BLaER1 (cell line): Measurements from ENCODE around the gene ZNF217.
"Not testable (repeated sequence)": the region's sequence is repeated elsewhere in the genome, so short reads cannot be mapped to it uniquely, and the experiment has no call there.

Source experiments
- H3K27ac ChIP-seq: shearing (Covaris generic); formaldehyde crosslinking; 2 replicates; pipeline ENCODE4 v1.8.1; 2022
- H3K27me3 ChIP-seq: shearing (Covaris generic); formaldehyde crosslinking; 2 replicates; pipeline ENCODE4 v1.8.1; 2022
- H3K36me3 ChIP-seq: shearing (Covaris generic); formaldehyde crosslinking; 2 replicates; pipeline ENCODE4 v1.8.1; 2022
- H3K4me1 ChIP-seq: shearing (Covaris generic); formaldehyde crosslinking; 2 replicates; pipeline ENCODE4 v1.8.1; 2022
- H3K4me2 ChIP-seq: shearing (Covaris generic); formaldehyde crosslinking; 2 replicates; pipeline ENCODE4 v1.8.1; 2022
- H3K4me3 ChIP-seq: shearing (Covaris generic); formaldehyde crosslinking; 2 replicates; pipeline ENCODE4 v1.8.1; 2022
- H3K9ac ChIP-seq: shearing (Covaris generic); formaldehyde crosslinking; 2 replicates; pipeline ENCODE4 v1.8.1; 2022
- H3K9me3 ChIP-seq: shearing (Covaris generic); formaldehyde crosslinking; 2 replicates; pipeline ENCODE4 v1.8.1; 2022
- H4K20me1 ChIP-seq: shearing (Covaris generic); formaldehyde crosslinking; 2 replicates; pipeline ENCODE4 v1.8.1; 2022
- Cebpa-rat ChIP-seq: shearing (Covaris generic); IDR thresholded peaks from 2 replicates; pipeline ENCODE4 v1.8.1; 2022

The ZNF217 gene

GRCh38 chr20:53527196-53527595, 66.4 kb downstream of the ZNF217 start:
- Histone ChIP-seq H3K4me3 (no peak overlapping the region), H3K9ac (no peak overlapping the region), H3K27ac (no peak overlapping the region), H3K4me1 (no peaks in the 10 kb centered on the region), H3K27me3 (no peaks in the 10 kb centered on the region), H3K36me3 (no peaks in the 10 kb centered on the region), H3K4me2 (no peak overlapping the region), H4K20me1 (no peaks in the 10 kb centered on the region), H3K9me3 (no peaks in the 10 kb centered on the region)
- no peak for TF ChIP-seq Cebpa-rat

GRCh38 chr20:53524589-53525312, 68.9 kb downstream of the ZNF217 start:
- no peaks in the 10 kb centered on the region for H4K20me1 ChIP-seq
- no peaks in the 10 kb centered on the region for H3K4me1 ChIP-seq
- H3K9me3 ChIP-seq: no peaks in the 10 kb centered on the region
- no peaks in the 10 kb centered on the region for H3K27me3 ChIP-seq
- H3K4me3 ChIP-seq: no peak overlapping the region
- TF ChIP-seq Cebpa-rat: no peak
- H3K27ac ChIP-seq: no peak overlapping the region
- H3K9ac ChIP-seq: no peak overlapping the region
- no peaks in the 10 kb centered on the region for H3K36me3 ChIP-seq
- H3K4me2 ChIP-seq: no peak overlapping the region

- H3K9me3 ChIP-seq, H3K9ac ChIP-seq, H3K27ac ChIP-seq, H3K4me2 ChIP-seq, H3K4me3 ChIP-seq, H3K36me3 ChIP-seq, H3K4me1 ChIP-seq, H3K27me3 ChIP-seq, H4K20me1 ChIP-seq: not testable (repeated sequence)
Measured at GRCh38 chr20:53523615-53524014, 70.0 kb downstream of the ZNF217 start.

- Histone ChIP-seq H3K27ac (no peak overlapping the region), H3K9me3 (no peaks in the 10 kb centered on the region), H3K9ac (no peak overlapping the region), H4K20me1 (no peaks in the 10 kb centered on the region), H3K4me1 (no peaks in the 10 kb centered on the region), H3K36me3 (no peaks in the 10 kb centered on the region), H3K4me2 (no peak overlapping the region), H3K4me3 (no peak overlapping the region), H3K27me3 (no peaks in the 10 kb centered on the region)
- no peak for TF ChIP-seq Cebpa-rat
Measured at GRCh38 chr20:53522696-53523095, 70.9 kb downstream of the ZNF217 start.

- no peaks in the 10 kb centered on the region for H3K36me3 ChIP-seq
- H3K27ac ChIP-seq: no peak overlapping the region
- H3K4me3 ChIP-seq: no peak overlapping the region
- no peaks in the 10 kb centered on the region for H3K9me3 ChIP-seq
- no peak for TF ChIP-seq Cebpa-rat
- H3K4me1 ChIP-seq: no peaks in the 10 kb centered on the region
- no peak overlapping the region for H3K9ac ChIP-seq
- H4K20me1 ChIP-seq: no peaks in the 10 kb centered on the region
- no peak overlapping the region for H3K4me2 ChIP-seq
- H3K27me3 ChIP-seq: no peaks in the 10 kb centered on the region
Measured at GRCh38 chr20:53522026-53522425, 71.6 kb downstream of the ZNF217 start.

GRCh38 chr20:53521421-53521820, 72.2 kb downstream of the ZNF217 start:
- not testable (repeated sequence) for H3K27ac ChIP-seq, H3K4me2 ChIP-seq, H3K4me1 ChIP-seq, H3K4me3 ChIP-seq, H4K20me1 ChIP-seq, H3K36me3 ChIP-seq, H3K9me3 ChIP-seq, H3K27me3 ChIP-seq, H3K9ac ChIP-seq

GRCh38 chr20:53517146-53517545, 76.5 kb downstream of the ZNF217 start:
- H3K9me3 ChIP-seq: no peaks in the 10 kb centered on the region
- H3K9ac ChIP-seq: no peak overlapping the region
- no peaks in the 10 kb centered on the region for H4K20me1 ChIP-seq
- H3K4me3 ChIP-seq: no peak overlapping the region
- H3K4me1 ChIP-seq: no peaks in the 10 kb centered on the region
- H3K36me3 ChIP-seq: no peaks in the 10 kb centered on the region
- no peak overlapping the region for H3K4me2 ChIP-seq
- no peaks in the 10 kb centered on the region for H3K27me3 ChIP-seq
- TF ChIP-seq Cebpa-rat: no peak
- no peak overlapping the region for H3K27ac ChIP-seq
